Pons (tissue), 1 donor: ENCODE measurements around the gene AGAP1.

Source experiments
- DNase-seq: peaks from one replicate; pipeline ENCODE4 v3.0.0-alpha.2; 2016; ENCODE audit warnings: low spot score

The AGAP1 gene

GRCh38 chr2:235920216-235920865 is 426.5 kb downstream of the AGAP1 start:
- no peak for DNase-seq

DNA sequence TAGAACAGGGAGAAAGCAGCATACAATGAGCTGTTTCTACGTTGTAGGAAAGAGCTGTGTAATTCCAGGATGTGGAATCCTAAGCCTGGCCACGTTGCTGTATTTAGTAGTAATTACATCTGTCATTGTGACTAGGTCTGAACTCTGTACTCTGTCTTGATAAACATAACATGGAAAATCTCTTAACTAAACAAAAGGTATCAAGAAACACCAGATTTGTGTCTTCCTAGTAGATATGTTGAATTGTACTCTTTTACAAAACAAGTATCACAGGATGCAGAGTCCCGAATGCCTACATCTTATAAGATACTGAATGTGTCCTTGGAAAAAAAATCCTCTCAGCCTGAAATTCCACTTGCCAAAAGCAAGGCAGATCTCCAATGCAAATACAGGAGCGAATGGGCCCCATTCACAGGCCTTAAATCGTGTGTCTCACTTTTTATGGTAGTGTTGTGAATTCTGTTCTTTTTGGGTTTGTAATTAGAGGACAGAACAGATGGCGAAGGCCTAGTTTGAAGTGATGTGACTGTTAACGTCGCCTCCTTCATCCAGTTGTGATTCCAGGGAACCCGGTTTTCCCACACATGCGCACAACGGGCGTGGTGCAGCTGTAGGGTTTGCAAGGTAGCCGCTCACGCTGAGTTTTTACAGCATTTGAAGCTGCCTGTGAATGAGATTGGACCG is 427.8 kb downstream of the AGAP1 start:
- no peak for DNase-seq

GRCh38 chr2:235922839-235923238 is 429.0 kb downstream of the AGAP1 start:
- no peak for DNase-seq

DNA sequence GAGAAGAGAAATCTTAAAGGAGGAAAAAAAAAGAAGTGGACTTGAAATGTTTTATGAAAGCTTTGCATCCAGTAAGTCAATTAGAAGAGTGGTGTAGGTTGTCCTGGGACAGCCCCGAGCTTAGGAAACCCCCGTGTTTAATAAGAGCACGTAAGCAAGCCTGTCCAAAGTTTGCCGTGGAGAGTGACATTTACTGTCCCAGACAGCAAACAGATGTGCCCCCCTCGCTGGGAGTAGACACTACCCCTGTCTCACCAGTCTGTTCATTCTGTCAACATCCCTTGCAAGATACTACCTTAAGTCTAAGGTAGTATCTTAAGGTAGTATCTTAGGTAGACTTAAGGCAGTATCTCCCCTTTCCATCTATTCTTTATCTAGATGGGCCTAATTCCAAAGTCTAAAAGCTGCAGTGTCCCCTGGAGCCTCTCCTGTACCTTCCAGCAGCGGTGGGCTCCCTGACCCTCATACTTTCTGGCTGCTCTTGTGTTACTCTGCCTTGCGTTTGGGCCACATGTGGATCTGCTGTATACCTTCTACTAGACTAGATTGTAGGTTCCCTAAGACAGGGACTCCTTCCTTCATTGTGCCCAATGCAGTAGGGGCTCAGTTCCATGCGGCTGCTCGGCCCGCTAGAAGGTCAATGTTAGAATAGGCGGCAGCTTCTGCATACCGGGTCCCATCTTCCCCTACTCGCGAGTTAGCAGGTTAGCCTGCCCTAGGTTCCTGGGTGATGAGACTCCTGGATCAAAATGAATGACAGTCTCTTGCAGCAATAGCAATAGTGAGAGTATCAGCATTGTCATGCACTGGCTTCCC is 430.2 kb downstream of the AGAP1 start:
- DNase-seq = no peak

GRCh38 chr2:235924675-235925063 is 430.8 kb downstream of the AGAP1 start:
- no peak for DNase-seq

- DNase-seq = no peak
Observed at GRCh38 chr2:235925250-235925919, 431.5 kb downstream of the AGAP1 start.

GRCh38 chr2:235926229-235926628 is 432.4 kb downstream of the AGAP1 start:
- DNase-seq = no peak

- DNase-seq = no peak
Observed at GRCh38 chr2:235928751-235929370, 435.0 kb downstream of the AGAP1 start.

- DNase-seq = no peak
Observed at GRCh38 chr2:235930701-235931100, 436.9 kb downstream of the AGAP1 start.

DNA sequence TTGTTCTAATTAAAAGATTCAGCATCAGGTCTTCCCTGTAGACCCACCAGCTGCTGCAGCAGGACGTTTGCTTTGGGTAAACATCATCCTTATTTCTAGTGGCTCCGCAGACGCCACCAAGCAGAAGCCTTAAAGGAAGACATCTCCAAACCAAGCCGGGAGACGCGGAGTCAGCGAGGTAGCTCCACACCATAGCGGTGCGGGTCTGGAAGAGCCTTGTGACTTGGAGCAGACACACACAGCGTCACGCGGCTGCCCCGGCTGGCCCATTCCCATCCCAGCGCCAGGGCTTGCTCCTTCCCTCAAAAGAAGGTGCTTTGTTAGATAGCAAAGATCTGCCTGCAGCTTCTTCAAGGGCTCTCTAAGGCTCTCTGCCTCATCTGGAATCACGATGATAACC is 437.8 kb downstream of the AGAP1 start:
- DNase-seq = no peak

DNA sequence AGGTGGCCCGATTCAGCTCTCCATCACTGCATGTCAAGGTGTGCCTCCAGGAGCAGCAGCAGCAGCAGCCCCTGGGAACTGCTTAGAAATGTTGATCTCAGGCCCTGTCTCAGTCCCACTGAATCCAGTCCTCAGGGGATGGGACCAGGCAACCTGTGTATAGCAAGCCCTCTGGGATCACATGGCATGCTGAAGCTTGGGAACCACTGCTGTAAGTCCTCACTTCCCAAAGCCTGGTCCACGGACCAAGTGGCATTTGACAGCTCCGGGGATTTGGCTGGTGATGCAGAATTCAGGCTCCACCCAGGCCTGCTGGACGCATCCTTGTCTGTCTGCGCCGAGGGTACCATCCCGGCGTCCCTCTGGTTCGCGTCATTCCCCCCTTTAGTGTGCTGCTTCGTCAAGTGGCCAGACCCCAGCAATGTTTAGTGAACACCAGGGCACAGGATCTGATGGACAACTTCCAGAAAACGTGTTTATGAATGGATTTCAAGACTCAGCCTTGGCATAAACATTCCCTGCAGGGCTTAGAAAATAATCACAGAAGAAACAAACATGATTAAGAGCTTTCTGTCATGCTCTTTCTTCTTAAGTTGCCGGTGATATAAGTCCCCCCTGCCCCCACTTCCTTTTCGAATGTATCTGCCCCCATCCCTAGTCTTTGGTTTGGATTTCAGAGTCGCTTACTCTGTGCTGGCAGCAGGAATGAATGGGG is 440.4 kb downstream of the AGAP1 start:
- no peak for DNase-seq

DNA sequence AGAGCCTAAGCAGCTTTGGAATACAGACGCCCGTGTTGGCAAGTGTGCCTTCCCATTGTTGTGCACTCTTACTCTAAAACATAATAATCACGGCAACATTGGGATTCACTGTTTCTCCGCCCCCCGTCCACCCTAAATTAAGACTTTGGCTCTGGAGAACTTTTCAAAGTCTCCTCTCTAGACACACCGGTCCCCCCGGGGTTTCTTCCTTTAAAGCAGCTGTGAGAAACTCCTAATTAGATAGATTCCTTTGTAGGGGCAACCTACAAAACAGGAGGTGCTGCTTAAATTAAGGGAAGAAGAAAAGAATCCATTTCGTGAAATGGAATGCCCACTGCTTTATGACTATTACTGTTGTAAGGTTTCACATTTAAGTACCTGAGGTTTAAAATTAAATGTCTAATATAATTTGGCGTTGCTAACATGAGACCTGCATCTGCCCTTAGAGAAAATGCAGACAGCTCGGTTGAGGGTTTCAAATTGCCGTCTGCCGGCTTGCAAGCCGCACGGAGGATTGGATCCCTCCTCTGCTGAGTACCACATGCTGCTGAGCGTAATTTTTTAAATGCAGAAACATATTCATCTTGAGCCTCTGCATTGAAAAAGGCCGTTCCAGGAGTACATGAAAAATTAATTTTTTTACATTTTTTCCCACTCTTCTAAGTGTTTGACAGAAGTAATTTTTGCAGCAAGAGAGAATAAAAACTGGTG is 441.1 kb downstream of the AGAP1 start:
- no peak for DNase-seq

DNA sequence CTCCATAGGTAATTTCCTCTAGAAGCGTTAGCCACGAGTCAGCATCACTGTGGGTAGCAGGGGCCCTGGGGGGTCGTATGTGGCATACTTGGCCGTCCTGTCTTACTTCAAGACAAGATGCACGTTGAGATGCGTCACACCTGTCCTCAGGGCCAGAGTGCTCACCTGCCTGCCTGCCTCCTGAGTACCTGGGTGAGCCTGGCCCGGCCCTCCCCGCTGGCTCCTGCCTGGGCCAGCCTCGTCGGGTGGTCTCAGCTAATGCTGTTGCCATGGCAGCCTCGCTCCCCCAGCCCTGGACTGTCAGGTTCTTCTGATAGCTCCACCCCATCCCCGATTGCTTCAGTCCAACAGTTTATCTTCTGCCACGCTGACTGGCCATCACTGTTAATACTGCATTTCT is 441.9 kb downstream of the AGAP1 start:
- DNase-seq = no peak

DNA sequence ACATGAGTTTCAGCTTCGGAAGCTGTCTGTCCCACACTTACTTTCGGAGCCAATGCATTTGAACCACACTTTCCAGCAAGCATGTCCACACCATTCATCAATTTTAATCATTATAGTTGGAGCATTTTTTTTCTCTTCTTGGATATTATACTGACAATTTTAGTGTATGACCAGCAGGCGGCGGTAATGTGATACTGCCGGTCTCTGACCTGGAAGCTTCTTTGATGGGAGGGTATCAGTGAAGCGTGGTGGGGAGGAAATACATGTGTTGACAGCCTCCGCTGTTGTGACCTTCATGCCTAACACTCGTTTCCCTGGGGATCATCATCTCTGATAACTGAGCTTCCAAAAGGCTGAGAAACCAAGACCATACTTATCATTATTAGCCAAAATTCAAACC is 442.6 kb downstream of the AGAP1 start:
- no peak for DNase-seq

GRCh38 chr2:235937087-235937486 is 443.2 kb downstream of the AGAP1 start:
- no peak for DNase-seq

GRCh38 chr2:235937526-235937925 is 443.7 kb downstream of the AGAP1 start:
- no peak for DNase-seq

DNA sequence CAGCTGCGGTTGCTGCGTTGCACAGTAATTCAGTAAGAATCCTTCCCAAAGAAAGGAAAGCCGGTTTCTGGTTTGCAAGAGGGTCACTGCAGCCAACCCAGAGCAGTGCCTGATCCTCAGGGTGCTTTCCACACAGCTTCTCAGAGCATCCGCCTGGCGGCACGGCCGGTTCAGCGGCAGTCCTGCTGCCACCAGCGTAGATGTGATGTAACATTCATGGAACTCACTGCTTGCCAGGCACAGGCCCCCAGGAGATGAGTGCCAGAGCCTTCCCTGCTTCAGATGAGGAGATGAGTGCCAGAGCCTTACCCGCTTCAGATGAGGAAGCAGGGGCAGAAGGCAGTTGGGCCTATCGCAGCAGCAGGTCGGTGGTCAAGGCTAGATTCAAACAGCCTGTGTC is 444.1 kb downstream of the AGAP1 start:
- no peak for DNase-seq

- no peak for DNase-seq
Observed at GRCh38 chr2:235938611-235939010, 444.8 kb downstream of the AGAP1 start.

DNA sequence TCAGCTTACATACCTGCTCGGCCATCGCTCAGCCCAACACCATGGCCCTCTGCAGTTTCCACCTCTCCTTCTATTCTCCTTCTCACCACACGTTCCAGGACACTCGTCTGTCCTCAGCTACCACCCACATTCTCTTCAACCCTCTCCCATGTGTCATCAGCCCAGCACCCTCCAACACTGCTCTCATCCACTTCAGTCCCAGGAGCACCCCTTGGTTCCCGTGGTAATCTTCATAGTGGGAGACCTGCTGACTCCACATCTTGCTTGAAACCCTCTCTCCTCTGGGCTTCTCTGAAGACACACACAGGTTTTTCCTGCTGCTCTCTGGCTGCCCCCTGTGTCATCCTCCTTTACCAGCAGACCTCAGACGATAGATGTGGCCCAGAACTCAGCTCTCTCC is 445.6 kb downstream of the AGAP1 start:
- DNase-seq = no peak

DNA sequence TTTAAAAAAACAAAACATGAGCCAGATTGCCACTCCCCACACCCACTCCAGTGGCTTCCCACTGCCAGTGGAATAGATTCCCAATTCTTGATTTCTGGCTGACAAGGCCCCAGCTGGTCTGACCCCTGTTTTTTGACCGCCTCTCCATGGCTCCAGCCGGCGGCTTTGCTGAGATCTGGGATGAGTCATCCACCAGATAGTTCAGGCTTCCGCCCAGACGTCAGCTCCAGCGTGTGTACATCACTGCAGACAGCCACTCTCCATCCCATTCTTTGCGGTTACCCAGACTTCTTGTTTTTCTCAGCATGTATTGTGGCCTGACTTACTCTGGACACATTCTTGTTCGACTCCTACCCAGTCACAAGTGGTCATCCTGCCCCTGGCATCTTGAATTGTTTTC is 446.5 kb downstream of the AGAP1 start:
- DNase-seq = no peak

DNA sequence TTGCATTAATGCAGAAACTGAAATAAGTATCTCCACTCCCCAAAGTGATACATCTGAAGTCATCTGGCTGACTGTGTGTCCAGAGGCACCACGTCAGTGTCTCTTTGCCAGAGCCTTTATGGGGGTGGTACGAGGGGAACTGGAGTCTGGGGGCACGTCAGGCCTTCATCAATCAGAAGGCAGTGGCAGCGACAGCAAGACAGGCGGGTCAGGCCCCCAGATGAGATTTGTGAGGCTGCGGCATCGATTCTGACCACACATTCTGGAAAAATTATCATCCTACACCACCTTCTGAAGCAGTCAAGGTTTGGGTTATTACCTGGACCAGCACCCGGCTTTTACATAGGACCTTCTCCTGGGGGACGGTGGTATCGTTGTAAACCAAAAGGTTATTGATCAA is 450.7 kb downstream of the AGAP1 start:
- DNase-seq = no peak
